ENCODE measurements around the gene AMIGO3.
A peak's percentile ranks its signal among the peaks of the same experiment; 100 is the strongest.

AMIGO3 gene

GRCh38 chr3:49681543-49681942, 37.9 kb downstream of the AMIGO3 start:
- no peak for DNase-seq (ENCODE audit: low spot score)
- ChIA-PET POLR2A (ENCODE audit: low non-redundant PET) (no interaction called here), CTCF (no interaction called here)
- H3K27ac ChIP-seq, result 0 out of 2 replicates have a peak overlapping the region, but pooled peaks have one; percentile 38
- no peak for TF ChIP-seq CTCF (conservative IDR thresholded peaks at IDR 0.05; ENCODE audit: low read depth)

GRCh38 chr3:49681232-49681522, 38.3 kb downstream of the AMIGO3 start:
- H3K27ac ChIP-seq, result peak overlapping the region; percentile 38; the same call in 1 of the 2 replicates
- no peak for DNase-seq (ENCODE audit: low spot score)
- CTCF ChIA-PET, result no interaction called here
- POLR2A ChIA-PET (ENCODE audit: low non-redundant PET), result no interaction called here
- TF ChIP-seq CTCF (conservative IDR thresholded peaks at IDR 0.05; ENCODE audit: low read depth), result no peak

- peak overlapping the region; percentile 38 for H3K27ac ChIP-seq
- DNase-seq (ENCODE audit: low spot score), result no peak
- CTCF ChIA-PET, result no interaction called here
- TF ChIP-seq CTCF (conservative IDR thresholded peaks at IDR 0.05; ENCODE audit: low read depth), result no peak
- POLR2A ChIA-PET (ENCODE audit: low non-redundant PET), result interaction anchor here (1.0 kb wide), 1 partner anchor 211 kb away, joined by 3 read pairs; the partner anchor contains the start of gene DAG1
Observed at GRCh38 chr3:49680493-49681231, 38.8 kb downstream of the AMIGO3 start.

GRCh38 chr3:49675912-49676311, 43.6 kb downstream of the AMIGO3 start:
- TF ChIP-seq CTCF (conservative IDR thresholded peaks at IDR 0.05; ENCODE audit: low read depth), result no peak
- ChIA-PET POLR2A (ENCODE audit: low non-redundant PET) (no interaction called here), CTCF (interaction anchor here (0.6 to 3.4 kb wide), 2 partner anchors 136 to 201 kb away, joined by 3 to 12 read pairs; no protein-coding TSS in a partner anchor)
- no peak for DNase-seq (ENCODE audit: low spot score)
- peak overlapping the region; percentile 95; the same call in 1 of the 2 replicates for H3K27ac ChIP-seq

- peak; percentile 10 for DNase-seq (ENCODE audit: low spot score)
- no peak for TF ChIP-seq CTCF (conservative IDR thresholded peaks at IDR 0.05; ENCODE audit: low read depth)
- CTCF ChIA-PET, result no interaction called here
- H3K27ac ChIP-seq, result peak overlapping the region; percentile 95
- POLR2A ChIA-PET (ENCODE audit: low non-redundant PET), result no interaction called here
Observed at GRCh38 chr3:49674497-49674983, 44.9 kb downstream of the AMIGO3 start.

- ChIA-PET CTCF (interaction anchor here (0.7 to 3.3 kb wide), 2 partner anchors 49 to 134 kb away, joined by 5 to 44 read pairs; no protein-coding TSS in a partner anchor), POLR2A (ENCODE audit: low non-redundant PET) (interaction anchor here (1.3 kb wide), 1 partner anchor 138 kb away, joined by 4 read pairs; no protein-coding TSS in a partner anchor)
- no peak for TF ChIP-seq CTCF (conservative IDR thresholded peaks at IDR 0.05; ENCODE audit: low read depth)
- H3K27ac ChIP-seq, result peak within 1 kb of the TSS; percentile 95
- DNase-seq (ENCODE audit: low spot score), result peak; percentile 91
Observed at GRCh38 chr3:49673715-49674496, 45.6 kb downstream of the AMIGO3 start, which contains the start of gene APEH. TSS of gene APEH (plus strand) at chr3:49674351. CDS start at chr3:49674402, 51 bp downstream.

Measured in RWPE1 (cell line).